Activated naive CD8-positive, alpha-beta T cell treated with anti-CD3 and anti-CD28 coated beads, Interleukin-2, amount 50 U/mL, for 24 hours (primary cell): Measurements from ENCODE around the gene SWI5.

Experiments used
- ATAC-seq: fragments of 150-1000 bp; cut with Tn5 transposase; one replicate; pipeline ENCODE4 v1.10.0; 2021
- DNase-seq: peaks from one replicate; pipeline ENCODE4 v3.0.0; 2021
- H3K27ac Mint-ChIP-seq: one replicate; pipeline ENCODE4 v1.8.0; 2021; ENCODE audit warnings: mild to moderate bottlenecking, mixed read lengths
- H3K27me3 Mint-ChIP-seq: one replicate; pipeline ENCODE4 v1.8.0; 2021; ENCODE audit warnings: mixed read lengths
- H3K36me3 Mint-ChIP-seq: one replicate; pipeline ENCODE4 v1.8.0; 2021; ENCODE audit warnings: low read depth, mixed read lengths
- H3K4me1 Mint-ChIP-seq: one replicate; pipeline ENCODE4 v1.8.0; 2021; ENCODE audit warnings: mixed read lengths
- H3K4me3 Mint-ChIP-seq: one replicate; pipeline ENCODE4 v1.8.0; 2021; ENCODE audit warnings: mild to moderate bottlenecking, moderate library complexity, mixed read lengths
- H3K9me3 Mint-ChIP-seq: one replicate; pipeline ENCODE4 v1.8.0; 2021; ENCODE audit warnings: mixed read lengths

SWI5 gene

GRCh38 chr9:128309551-128309950 lies 33.5 kb downstream of the SWI5 start:
- no peak for ATAC-seq
- Mint-ChIP-seq H3K27ac (no peak overlapping the region), H3K4me3 (no peak overlapping the region), H3K27me3 (no peaks in the 10 kb centered on the region), H3K4me1 (peaks cover 2% of the 10 kb centered on the region), H3K36me3 (peaks cover 18% of the 10 kb centered on the region), H3K9me3 (no peaks in the 10 kb centered on the region)
- DNase-seq: no peak

- Mint-ChIP-seq H3K4me1 (peaks cover 2% of the 10 kb centered on the region), H3K9me3 (no peaks in the 10 kb centered on the region), H3K4me3 (no peak overlapping the region), H3K36me3 (peaks cover 18% of the 10 kb centered on the region), H3K27ac (no peak overlapping the region), H3K27me3 (no peaks in the 10 kb centered on the region)
- no peak for DNase-seq
- ATAC-seq: no peak
These were observed 34.4 kb downstream of the SWI5 start for GRCh38 chr9:128310461-128310860.

- Mint-ChIP-seq H3K36me3 (peaks cover 20% of the 10 kb centered on the region), H3K27ac (no peak overlapping the region), H3K4me3 (no peak overlapping the region), H3K27me3 (no peaks in the 10 kb centered on the region), H3K9me3 (no peaks in the 10 kb centered on the region), H3K4me1 (no peaks in the 10 kb centered on the region)
- no peak for ATAC-seq
- DNase-seq: no peak
These were observed 38.6 kb downstream of the SWI5 start for GRCh38 chr9:128314697-128315096.

DNA sequence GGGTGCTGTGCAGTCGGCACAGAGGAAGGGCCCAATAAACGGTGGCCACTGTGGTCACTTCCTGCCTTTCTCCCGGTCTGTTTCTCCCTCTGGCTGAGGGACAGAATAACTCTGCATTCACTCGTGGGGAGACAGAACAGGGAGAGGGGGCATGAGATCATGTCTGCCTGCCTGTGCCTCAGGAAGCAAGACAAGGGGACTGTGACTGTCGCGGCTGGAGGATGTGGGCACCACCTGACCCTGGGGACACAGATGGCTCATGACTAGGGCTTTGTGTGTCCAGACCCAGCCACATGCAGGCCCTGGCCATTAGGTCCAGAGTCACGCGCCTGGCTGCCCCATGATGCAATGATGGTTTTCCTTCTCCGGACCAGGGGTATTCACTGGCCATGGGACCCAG lies 40.3 kb downstream of the SWI5 start:
- H3K27me3 Mint-ChIP-seq: no peaks in the 10 kb centered on the region
- no peaks in the 10 kb centered on the region for H3K9me3 Mint-ChIP-seq
- peaks cover 15% of the 10 kb centered on the region for H3K36me3 Mint-ChIP-seq
- H3K27ac Mint-ChIP-seq: no peak overlapping the region
- DNase-seq: no peak
- H3K4me3 Mint-ChIP-seq: no peak overlapping the region
- H3K4me1 Mint-ChIP-seq: peaks cover 5% of the 10 kb centered on the region
- ATAC-seq: no peak

DNA sequence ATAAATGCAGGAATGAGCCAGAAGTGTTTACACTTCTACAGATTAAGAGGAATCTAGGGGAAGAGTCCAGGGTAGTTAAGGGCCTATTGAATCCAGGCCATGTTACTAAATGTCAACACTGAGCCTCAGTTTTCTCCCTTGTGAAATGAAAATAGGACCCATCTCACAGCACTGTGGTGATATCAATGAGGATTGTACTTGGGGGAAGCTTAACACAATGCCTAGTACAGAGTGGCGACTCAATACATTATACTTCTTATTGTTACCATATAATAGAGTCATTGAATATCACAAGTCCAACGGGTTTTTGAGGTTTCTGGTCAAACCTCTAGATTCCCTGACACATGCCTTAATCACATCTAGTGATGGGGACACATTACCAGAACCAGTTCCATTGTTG lies 41.6 kb downstream of the SWI5 start:
- H3K36me3 Mint-ChIP-seq: peaks cover 15% of the 10 kb centered on the region
- no peak overlapping the region for H3K4me3 Mint-ChIP-seq
- DNase-seq (no peak), ATAC-seq (no peak)
- peaks cover 4% of the 10 kb centered on the region for H3K27me3 Mint-ChIP-seq
- peaks cover 13% of the 10 kb centered on the region for H3K4me1 Mint-ChIP-seq
- H3K27ac Mint-ChIP-seq: no peak overlapping the region
- no peaks in the 10 kb centered on the region for H3K9me3 Mint-ChIP-seq

- DNase-seq (no peak), ATAC-seq (no peak)
- Mint-ChIP-seq H3K36me3 (peaks cover 22% of the 10 kb centered on the region), H3K4me3 (peak overlapping the region; percentile 99), H3K27ac (no peak overlapping the region), H3K27me3 (peaks cover 4% of the 10 kb centered on the region), H3K4me1 (peaks cover 32% of the 10 kb centered on the region), H3K9me3 (no peaks in the 10 kb centered on the region)
These were observed 45.3 kb downstream of the SWI5 start for GRCh38 chr9:128321343-128321742.

GRCh38 chr9:128321879-128322403 lies 45.9 kb downstream of the SWI5 start:
- H3K4me3 Mint-ChIP-seq: peak overlapping the region; percentile 99

DNA sequence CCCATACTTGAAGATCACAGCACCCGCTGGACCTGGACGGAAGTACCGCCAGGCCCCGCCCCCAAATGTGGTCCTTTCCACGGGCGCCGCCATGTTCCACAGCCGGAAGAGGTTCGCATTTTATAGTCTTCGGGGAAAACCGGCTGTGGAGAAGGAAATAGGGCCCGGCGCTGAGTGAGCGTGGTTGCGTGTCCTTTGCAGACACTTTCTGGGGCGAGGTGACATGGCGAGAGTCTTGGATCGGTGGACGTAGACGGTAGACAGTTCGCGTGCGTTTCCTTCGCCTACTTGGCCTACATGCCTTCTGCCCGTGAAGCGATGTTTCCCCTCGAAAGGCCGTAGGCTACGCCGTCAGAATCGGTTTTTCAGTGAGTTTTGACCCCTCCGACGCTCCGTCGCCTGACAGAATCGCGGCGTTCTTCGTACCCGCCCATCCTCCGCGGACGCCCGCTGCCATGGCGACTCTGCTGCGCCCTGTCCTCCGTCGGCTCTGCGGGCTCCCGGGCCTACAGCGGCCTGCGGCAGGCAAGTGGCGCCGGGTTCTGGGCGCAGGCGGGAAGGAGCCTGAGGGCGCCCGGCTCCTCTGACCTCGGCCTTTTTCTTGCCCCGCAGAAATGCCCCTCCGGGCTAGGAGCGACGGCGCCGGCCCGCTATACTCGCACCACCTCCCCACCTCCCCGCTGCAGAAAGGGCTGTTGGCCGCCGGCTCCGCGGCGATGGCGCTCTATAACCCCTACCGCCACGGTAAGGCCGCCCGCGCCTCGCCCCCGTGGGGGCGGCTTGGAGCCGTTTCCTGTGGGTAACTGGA lies 46.5 kb downstream of the SWI5 start, which contains the start of the genes COQ4 and TRUB2:
COQ4 (plus strand) TSS at position 436 of the 808 bp plus-strand sequence; CDS start at position 456, 20 bp downstream.
TRUB2 (minus strand) TSS at position 44 of the 808 bp plus-strand sequence; CDS start at position 5, 39 bp downstream.
- H3K9me3 Mint-ChIP-seq: no peaks in the 10 kb centered on the region
- peak; percentile 89 for ATAC-seq
- H3K36me3 Mint-ChIP-seq: peaks cover 12% of the 10 kb centered on the region

More at GRCh38 chr9:128321879-128322403, 45.9 kb downstream of the SWI5 start:
- Mint-ChIP-seq H3K27ac (peak overlapping the region; percentile 99), H3K27me3 (peaks cover 4% of the 10 kb centered on the region), H3K36me3 (peaks cover 19% of the 10 kb centered on the region), H3K4me1 (peaks cover 32% of the 10 kb centered on the region), H3K9me3 (no peaks in the 10 kb centered on the region)
- ATAC-seq (no peak), DNase-seq (no peak)

DNA sequence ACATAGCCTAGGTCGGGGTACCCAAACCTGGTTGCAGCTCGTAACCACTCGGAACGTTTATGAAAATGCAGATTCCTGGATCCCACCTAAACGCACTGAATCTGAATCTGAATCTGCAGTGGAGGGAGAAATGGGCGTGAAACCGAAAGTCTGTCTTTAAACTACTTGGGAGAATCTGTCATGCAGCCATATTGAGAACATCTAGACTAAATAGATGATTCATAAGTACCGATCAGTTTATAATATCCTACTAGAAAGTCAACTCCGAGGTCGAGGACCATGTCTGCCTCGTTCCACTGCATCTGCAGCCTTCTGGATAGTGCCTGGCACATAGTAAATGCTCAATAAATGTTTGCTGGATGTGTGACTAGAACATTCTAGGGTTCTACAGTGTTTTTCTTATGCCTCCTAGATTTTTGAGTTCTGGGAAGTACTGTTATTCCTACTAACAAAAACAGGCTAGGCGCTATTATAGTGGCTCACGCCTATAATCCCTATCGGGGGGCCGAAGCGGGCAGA lies 47.2 kb downstream of the SWI5 start:
- DNase-seq: no peak
- H3K9me3 Mint-ChIP-seq: no peaks in the 10 kb centered on the region
- H3K4me1 Mint-ChIP-seq: peaks cover 32% of the 10 kb centered on the region
- peak overlapping the region; percentile 99 for H3K27ac Mint-ChIP-seq
- H3K4me3 Mint-ChIP-seq: peak overlapping the region; percentile 99
- peaks cover 4% of the 10 kb centered on the region for H3K27me3 Mint-ChIP-seq
- peaks cover 13% of the 10 kb centered on the region for H3K36me3 Mint-ChIP-seq
- peak; percentile 33 for ATAC-seq

More for the DNA sequence above, 46.5 kb downstream of the SWI5 start, which contains the start of the genes COQ4 and TRUB2:
- Mint-ChIP-seq H3K27ac (peak within 1 kb of the TSS; percentile 99), H3K4me1 (peaks cover 32% of the 10 kb centered on the region), H3K27me3 (peaks cover 4% of the 10 kb centered on the region), H3K4me3 (peak within 1 kb of the TSS; percentile 99)
- peak; percentile 94 for DNase-seq

GRCh38 chr9:128323791-128324190 lies 47.7 kb downstream of the SWI5 start:
- H3K4me1 Mint-ChIP-seq: peaks cover 32% of the 10 kb centered on the region
- ATAC-seq: no peak
- DNase-seq: no peak

GRCh38 chr9:128324401-128324800 lies 48.3 kb downstream of the SWI5 start:
- ATAC-seq (no peak), DNase-seq (no peak)
- Mint-ChIP-seq H3K4me3 (peak overlapping the region; percentile 99), H3K9me3 (no peaks in the 10 kb centered on the region), H3K27ac (peak overlapping the region; percentile 35), H3K4me1 (peaks cover 32% of the 10 kb centered on the region), H3K36me3 (peaks cover 13% of the 10 kb centered on the region), H3K27me3 (peaks cover 4% of the 10 kb centered on the region)

More at GRCh38 chr9:128323791-128324190, 47.7 kb downstream of the SWI5 start:
- H3K9me3 Mint-ChIP-seq: no peaks in the 10 kb centered on the region
- H3K27ac Mint-ChIP-seq: peak overlapping the region; percentile 99
- peak overlapping the region; percentile 99 for H3K4me3 Mint-ChIP-seq
- peaks cover 4% of the 10 kb centered on the region for H3K27me3 Mint-ChIP-seq
- H3K36me3 Mint-ChIP-seq: peaks cover 13% of the 10 kb centered on the region

- DNase-seq: no peak
- Mint-ChIP-seq H3K36me3 (peaks cover 13% of the 10 kb centered on the region), H3K27me3 (peaks cover 4% of the 10 kb centered on the region), H3K9me3 (no peaks in the 10 kb centered on the region), H3K27ac (no peak overlapping the region), H3K4me1 (peaks cover 32% of the 10 kb centered on the region), H3K4me3 (no peak overlapping the region)
- ATAC-seq: no peak
These were observed 49.6 kb downstream of the SWI5 start for GRCh38 chr9:128325629-128326028.

DNA sequence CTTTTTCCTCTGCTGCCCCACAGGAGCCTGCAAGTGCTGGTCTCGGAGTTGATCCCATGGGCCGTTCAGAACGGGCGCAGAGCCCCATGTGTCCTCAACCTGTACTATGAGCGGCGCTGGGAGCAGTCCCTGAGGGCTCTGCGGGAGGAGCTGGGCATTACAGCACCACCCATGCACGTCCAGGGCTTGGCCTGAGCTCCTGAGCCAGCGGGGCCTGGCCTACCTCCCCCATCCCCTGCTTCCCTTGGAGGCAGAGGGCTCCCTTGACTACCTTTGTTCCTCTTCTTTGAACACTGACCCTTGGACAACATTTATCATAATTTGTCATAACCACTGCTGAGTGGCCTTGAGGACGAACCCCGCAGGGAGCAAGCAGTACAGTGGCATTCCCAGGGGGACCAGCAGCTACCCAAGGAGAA lies 57.4 kb downstream of the SWI5 start:
- Mint-ChIP-seq H3K27ac (no peak overlapping the region), H3K9me3 (no peaks in the 10 kb centered on the region), H3K4me1 (no peaks in the 10 kb centered on the region), H3K27me3 (no peaks in the 10 kb centered on the region), H3K4me3 (no peak overlapping the region), H3K36me3 (peaks cover 7% of the 10 kb centered on the region)
- DNase-seq: no peak
- ATAC-seq: no peak

- Mint-ChIP-seq H3K36me3 (peaks cover 7% of the 10 kb centered on the region), H3K4me1 (peaks cover 4% of the 10 kb centered on the region), H3K27ac (no peak overlapping the region), H3K4me3 (no peak overlapping the region), H3K9me3 (no peaks in the 10 kb centered on the region), H3K27me3 (no peaks in the 10 kb centered on the region)
- DNase-seq: no peak
- no peak for ATAC-seq
These were observed 59.1 kb downstream of the SWI5 start for GRCh38 chr9:128335161-128335560.

GRCh38 chr9:128335914-128336313 lies 59.8 kb downstream of the SWI5 start:
- Mint-ChIP-seq H3K27ac (no peak overlapping the region), H3K4me3 (no peak overlapping the region), H3K4me1 (peaks cover 4% of the 10 kb centered on the region), H3K36me3 (peaks cover 7% of the 10 kb centered on the region), H3K9me3 (no peaks in the 10 kb centered on the region), H3K27me3 (no peaks in the 10 kb centered on the region)
- DNase-seq: no peak
- no peak for ATAC-seq
